ENCODE measurements around the gene NOL8.

GRCh38 chr9:92265154-92265553 is 60.0 kb downstream of the NOL8 start:
- no peak for TF ChIP-seq EGR1 (IDR thresholded peaks at IDR 0.05; ENCODE audit: low read depth in 2 of 2)
- TF ChIP-seq CTCF (IDR thresholded peaks at IDR 0.05; ENCODE audit: low read depth, low read length, missing input control), result no peak
- no peak for TF ChIP-seq SP1 (IDR thresholded peaks at IDR 0.05)
- no peak for TF ChIP-seq RAD21 (IDR thresholded peaks at IDR 0.05)
- TF ChIP-seq TAF1 (conservative IDR thresholded peaks at IDR 0.05), result no peak
- no peak for TF ChIP-seq RXRA (IDR thresholded peaks at IDR 0.05)
- no peak for TF ChIP-seq ATF3 (IDR thresholded peaks at IDR 0.05)

Data from liver (tissue), 3 donors.